Body of pancreas (tissue), 4 donors: Measurements from ENCODE around the gene OXGR1.

Experiments
- POLR2A ChIP-seq, 3 donors: fragments of 450-650 bp; IDR thresholded peaks; one replicate each; pipeline ENCODE4 v1.6.1; 2016; ENCODE audit warnings: antibody characterized with exemption in 3 of 3, mild to moderate bottlenecking in 2 of 3
- TF ChIP-seq, protein P1 (sequence below), 7 experiments: fragments of 450-650 bp in 4 of 7; fragments of 200-600 bp in 3 of 7; sonication (generic) in 3 of 7; IDR thresholded peaks; one replicate each; pipeline ENCODE4 v1.5.1; 2016 to 2019; ENCODE audit warnings: antibody characterized with exemption in 7 of 7

DNA sequence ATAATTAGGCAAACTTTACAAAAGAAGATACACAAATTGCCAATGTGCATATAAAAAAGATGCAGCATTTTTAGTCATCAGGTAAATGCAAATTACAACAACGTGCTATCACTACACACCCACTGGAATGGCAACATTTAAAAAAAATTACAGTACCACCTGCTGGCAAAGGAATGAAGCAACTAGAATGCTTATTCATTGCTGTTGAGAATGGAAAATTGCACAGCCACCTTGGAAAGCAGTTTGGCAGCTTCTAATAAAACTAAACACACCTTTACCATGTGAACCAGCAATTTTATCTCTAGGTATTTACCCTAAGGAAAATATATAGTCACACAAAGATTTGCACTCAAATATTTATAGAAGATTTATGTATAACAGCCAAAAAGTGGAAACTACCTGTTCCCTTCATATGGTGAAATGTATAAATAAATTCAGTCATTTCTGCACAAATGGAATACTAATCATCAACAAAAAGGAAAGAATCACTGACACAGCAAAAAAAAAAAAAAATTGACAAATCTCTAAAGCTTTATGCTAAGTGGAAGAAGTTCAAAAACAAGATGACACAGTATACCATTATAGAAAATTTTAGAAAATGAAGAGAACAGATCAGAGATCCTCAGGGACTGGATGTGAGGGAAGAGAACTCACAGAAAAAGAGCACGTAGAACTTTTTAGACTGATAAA, 30.3 kb downstream of the OXGR1 start:
- TF ChIP-seq POLR2A (IDR thresholded peaks at IDR 0.05), result no peak
- TF ChIP-seq, protein P1, sequence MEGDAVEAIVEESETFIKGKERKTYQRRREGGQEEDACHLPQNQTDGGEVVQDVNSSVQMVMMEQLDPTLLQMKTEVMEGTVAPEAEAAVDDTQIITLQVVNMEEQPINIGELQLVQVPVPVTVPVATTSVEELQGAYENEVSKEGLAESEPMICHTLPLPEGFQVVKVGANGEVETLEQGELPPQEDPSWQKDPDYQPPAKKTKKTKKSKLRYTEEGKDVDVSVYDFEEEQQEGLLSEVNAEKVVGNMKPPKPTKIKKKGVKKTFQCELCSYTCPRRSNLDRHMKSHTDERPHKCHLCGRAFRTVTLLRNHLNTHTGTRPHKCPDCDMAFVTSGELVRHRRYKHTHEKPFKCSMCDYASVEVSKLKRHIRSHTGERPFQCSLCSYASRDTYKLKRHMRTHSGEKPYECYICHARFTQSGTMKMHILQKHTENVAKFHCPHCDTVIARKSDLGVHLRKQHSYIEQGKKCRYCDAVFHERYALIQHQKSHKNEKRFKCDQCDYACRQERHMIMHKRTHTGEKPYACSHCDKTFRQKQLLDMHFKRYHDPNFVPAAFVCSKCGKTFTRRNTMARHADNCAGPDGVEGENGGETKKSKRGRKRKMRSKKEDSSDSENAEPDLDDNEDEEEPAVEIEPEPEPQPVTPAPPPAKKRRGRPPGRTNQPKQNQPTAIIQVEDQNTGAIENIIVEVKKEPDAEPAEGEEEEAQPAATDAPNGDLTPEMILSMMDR (IDR thresholded peaks at IDR 0.05), result no peak
